ENCODE measurements around the gene RNF4. TPM values are rescaled to one million over a fixed set of nuclear protein-coding genes. Genes with fewer than 3 reads are reported as not detected.
A peak's percentile ranks its signal among the peaks of the same experiment; 100 is the strongest.

Gene RNF4
- total RNA-seq, 1 experiment from 2014 or later: 92.0 TPM

- H3K23me2 ChIP-seq (ENCODE audit: insufficient read length, low read depth, low read length, poor library complexity, severe bottlenecking): peaks cover 4% of the 10 kb centered on the region
- H2AFZ ChIP-seq (ENCODE audit: low read length): no peak overlapping the region
These were observed 66.7 kb downstream of the RNF4 start for GRCh38 chr4:2535376-2536192.

More at GRCh38 chr4:2535376-2536192, 66.7 kb downstream of the RNF4 start:
- H3T11ph ChIP-seq (ENCODE audit: low read length): no peak overlapping the region
- H3K14ac ChIP-seq (ENCODE audit: insufficient read depth, low read length): peak overlapping the region; percentile 41
- H3K36me3 Mint-ChIP-seq (ENCODE audit: insufficient read depth in 1 of 3, low read depth in 3 of 3): peaks cover 5 to 8% (median 6%) of the 10 kb centered on the region in 3 experiments
- H3K9me3 Mint-ChIP-seq: no peaks in the 10 kb centered on the region
- no peak overlapping the region for H4K5ac ChIP-seq (ENCODE audit: insufficient read length, low read depth, low read length)
- H3K79me2 ChIP-seq (ENCODE audit: insufficient read depth, low read length): peaks cover 19% of the 10 kb centered on the region; the same call in 1 of the 2 replicates
- H3K23ac ChIP-seq (ENCODE audit: insufficient read length, low read depth, low read length): no peak overlapping the region
- H3K56ac ChIP-seq (ENCODE audit: insufficient read length, low read depth, low read length): no peak overlapping the region
- peaks cover 3% of the 10 kb centered on the region; the same call in 1 of the 2 replicates for H3K4me1 ChIP-seq (ENCODE audit: insufficient read depth, low read length)
- H3K79me1 ChIP-seq (ENCODE audit: insufficient read depth, low read depth, low read length, poor library complexity, severe bottlenecking): no peaks in the 10 kb centered on the region
- H2BK5ac ChIP-seq (ENCODE audit: insufficient read length, low read length): no peak overlapping the region
- WGBS (ENCODE audit: extremely low coverage, insufficient read length, low lambda C conversion rate): no CpG with 5 or more reads among the region's 77 CpGs
- no peaks in the 10 kb centered on the region for H3K27me3 Mint-ChIP-seq (ENCODE audit: low read depth)
- no peaks in the 10 kb centered on the region for H3K9me3 ChIP-seq (ENCODE audit: control insufficient read depth, low read depth, low read length)
- peak; percentile 68 for DNase-seq
- no peak overlapping the region for H2BK20ac ChIP-seq (ENCODE audit: low read depth, low read length, poor library complexity, severe bottlenecking)
- no peaks in the 10 kb centered on the region for H4K20me1 ChIP-seq (ENCODE audit: control insufficient read depth, insufficient read depth, insufficient read length)
- H3K27ac ChIP-seq (ENCODE audit: insufficient read length, low read depth, low read length): no peak overlapping the region
- no peak overlapping the region for H4K8ac ChIP-seq (replicated peaks; ENCODE audit: insufficient read length, low read depth, low read length)
- H3K18ac ChIP-seq (ENCODE audit: insufficient read length, low read depth, low read length): peak overlapping the region; percentile 63
- peak overlapping the region; percentile 96 to 98 (median 98) for H3K27ac Mint-ChIP-seq
- H4K91ac ChIP-seq (ENCODE audit: insufficient read length, low read depth, low read length): no peak overlapping the region
- no peak overlapping the region for H2AK5ac ChIP-seq (ENCODE audit: insufficient read length, low read length)
- peak overlapping the region; percentile 44 for H3K9ac ChIP-seq (ENCODE audit: extremely low read depth, insufficient read length, low read length)
- H3K4me1 Mint-ChIP-seq: peaks cover 9 to 10% of the 10 kb centered on the region in 2 experiments
- peak; percentile 29; the same call in 2 of the 3 replicates for TF ChIP-seq CTCF (conservative IDR thresholded peaks at IDR 0.05)
- peak overlapping the region; percentile 93 to 96 for H3K4me3 Mint-ChIP-seq
- H3K27me3 ChIP-seq (ENCODE audit: insufficient read depth, low read length): no peaks in the 10 kb centered on the region
- H3K4ac ChIP-seq (ENCODE audit: low read depth, low read length): no peak overlapping the region
- no peak overlapping the region for H2BK12ac ChIP-seq (ENCODE audit: insufficient read length, low read depth, low read length)
- H3K4me2 ChIP-seq (ENCODE audit: insufficient read depth, insufficient read length, low read length): peak overlapping the region; percentile 58
- no peak overlapping the region for H2BK120ac ChIP-seq (ENCODE audit: low read depth, low read length, poor library complexity, severe bottlenecking)
- H2BK15ac ChIP-seq (ENCODE audit: low read depth, low read length): no peak overlapping the region
